NCI-H2171 treated with DMSO at 0.1 percent for 48 hours (cell line): Measurements from ENCODE around the gene SCGB1C2.
"Not testable (repeated sequence)": the region's sequence is repeated elsewhere in the genome, so short reads cannot be mapped to it uniquely, and the experiment has no call there.

Experiments used
- DNase-seq: peaks from one replicate; lab custom pipeline; 2025; lab: John Stamatoyannopoulos, UW

The SCGB1C2 gene

GRCh38 chr17:137166-137807 lies at the start of gene SCGB1C2:
SCGB1C2 (plus strand) TSS chr17:137569; CDS start chr17:137591, 22 bp downstream.
- not testable (repeated sequence) for DNase-seq

GRCh38 chr17:113111-113510 lies 24.3 kb upstream of the SCGB1C2 start:
- not testable (repeated sequence) for DNase-seq

- DNase-seq: not testable (repeated sequence)
These were observed 18.9 kb upstream of the SCGB1C2 start for GRCh38 chr17:118339-118917.

DNA sequence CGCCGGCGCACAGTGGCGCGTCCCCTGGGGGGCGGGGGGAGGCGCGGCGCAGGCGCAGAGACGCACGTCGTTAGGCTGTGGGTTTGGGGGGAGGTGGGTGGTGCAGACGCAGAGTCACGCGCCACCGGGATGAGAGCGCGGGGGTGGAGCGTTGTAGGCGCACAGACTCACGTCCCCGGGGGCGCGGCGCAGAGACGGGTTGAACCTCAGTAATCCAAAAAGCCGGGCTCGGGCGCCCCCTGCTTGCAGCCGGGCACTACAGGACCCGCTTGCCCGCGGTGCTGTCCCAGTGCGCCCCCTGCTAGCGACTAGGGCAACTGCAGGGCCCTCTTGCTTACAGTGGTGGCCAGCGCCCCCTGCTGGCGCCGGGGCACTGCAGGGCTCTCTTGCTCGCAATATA lies 3.4 kb upstream of the SCGB1C2 start:
- not testable (repeated sequence) for DNase-seq

GRCh38 chr17:134332-134785 lies 3.0 kb upstream of the SCGB1C2 start:
- not testable (repeated sequence) for DNase-seq

GRCh38 chr17:135022-135421 lies 2.3 kb upstream of the SCGB1C2 start:
- not testable (repeated sequence) for DNase-seq

DNA sequence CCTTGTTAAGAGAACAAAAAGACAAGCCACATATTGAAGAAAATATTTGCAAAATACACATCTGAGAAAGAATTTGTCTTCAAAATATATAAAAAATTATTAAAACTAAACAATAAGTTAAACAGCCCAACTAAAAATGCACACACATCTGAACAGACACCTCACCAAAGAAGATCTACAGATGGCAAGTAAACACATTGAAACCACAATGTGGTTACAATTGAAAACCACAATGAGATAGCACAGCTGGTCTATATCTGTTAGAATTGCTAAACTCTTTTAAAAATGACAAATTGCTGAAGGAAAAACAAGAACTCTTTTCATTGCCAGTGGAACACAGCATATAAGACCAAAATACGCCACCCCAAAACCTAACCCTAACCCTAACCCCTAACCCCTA lies 1.5 kb upstream of the SCGB1C2 start:
- DNase-seq: not testable (repeated sequence)

DNA sequence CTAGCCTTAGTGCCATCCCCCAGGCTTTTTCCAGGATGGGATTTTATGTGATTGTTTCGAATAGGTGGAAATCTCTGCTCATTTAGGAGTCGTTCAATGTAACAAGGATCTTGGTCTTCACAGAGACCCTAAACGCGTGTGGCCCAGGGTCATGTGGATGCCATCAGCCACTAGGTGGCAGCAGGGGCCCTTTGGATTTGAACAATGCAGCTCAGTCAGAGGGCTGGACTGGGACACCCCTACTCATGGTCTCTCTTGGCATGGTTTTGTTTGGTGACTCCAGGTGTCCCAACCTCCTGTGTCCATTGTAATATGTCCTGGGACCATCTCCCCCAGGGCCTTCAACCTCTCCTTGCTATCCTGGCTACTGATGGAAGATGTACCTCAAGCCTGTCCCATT lies 838 bp upstream of the SCGB1C2 start:
- DNase-seq: not testable (repeated sequence)

DNA sequence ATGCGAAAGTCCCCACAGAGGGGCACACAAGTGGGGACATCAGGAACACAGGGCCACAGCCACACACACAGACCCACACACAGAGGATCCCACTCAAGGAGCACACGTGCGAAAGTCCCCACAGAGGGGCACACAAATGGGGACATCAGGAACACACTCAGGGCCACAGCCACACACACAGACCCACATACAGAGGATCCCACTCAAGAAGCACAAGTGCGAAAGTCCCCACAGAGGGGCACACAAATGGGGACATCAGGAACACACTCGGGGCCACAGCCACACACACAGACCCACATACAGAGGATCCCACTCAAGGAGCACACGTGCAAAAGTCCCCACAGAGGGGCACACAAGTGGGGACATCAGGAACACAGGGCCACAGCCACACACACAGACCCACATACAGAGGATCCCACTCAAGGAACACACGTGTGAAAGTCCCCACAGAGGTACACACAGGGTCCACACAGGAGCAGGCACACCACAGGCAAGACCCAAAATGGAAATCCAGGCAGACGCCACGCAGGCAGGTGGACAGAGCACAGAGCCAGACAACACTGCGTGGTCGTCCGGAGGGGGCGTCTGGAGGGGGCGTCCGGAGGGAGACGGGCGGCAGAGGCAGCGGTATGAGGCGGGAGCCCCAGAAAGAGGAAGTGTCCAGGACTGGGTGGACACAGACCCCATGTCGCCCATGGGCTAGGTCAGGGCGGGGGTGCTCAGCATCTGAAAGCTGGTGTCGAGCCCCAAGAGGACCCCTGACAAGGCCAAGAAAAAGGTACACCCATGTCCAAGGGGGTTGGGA lies 2.2 kb downstream of the SCGB1C2 start:
- not testable (repeated sequence) for DNase-seq

DNA sequence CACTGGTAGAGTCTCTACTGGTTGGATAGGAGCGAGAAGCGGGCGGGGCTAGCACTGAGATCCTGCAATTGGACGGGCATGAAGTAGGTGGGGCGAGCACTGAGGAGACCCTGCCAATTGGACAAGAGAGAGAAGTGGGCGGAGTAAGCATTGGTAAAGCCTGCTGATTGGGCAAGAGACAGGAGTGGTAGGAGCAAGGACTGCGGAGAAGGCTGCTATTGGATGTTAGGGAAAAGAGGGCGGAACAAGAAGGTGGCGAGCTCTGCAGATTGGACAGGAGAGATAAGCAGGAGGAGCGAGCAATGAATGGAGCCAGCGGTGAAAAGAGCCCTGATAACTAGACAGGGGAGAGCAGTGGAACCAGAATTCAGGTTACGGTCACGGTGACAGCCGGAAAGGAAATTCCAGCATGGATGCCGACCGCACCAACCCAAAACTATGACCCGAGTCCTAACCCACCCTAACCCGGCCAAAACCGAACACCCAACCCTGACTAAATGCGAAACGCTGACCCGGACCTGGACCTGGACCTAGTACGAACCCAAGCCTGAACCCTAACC lies 4.8 kb downstream of the SCGB1C2 start:
- peak; percentile 73 for DNase-seq

GRCh38 chr17:142876-143784 lies 5.8 kb downstream of the SCGB1C2 start:
- no peak for DNase-seq

DNA sequence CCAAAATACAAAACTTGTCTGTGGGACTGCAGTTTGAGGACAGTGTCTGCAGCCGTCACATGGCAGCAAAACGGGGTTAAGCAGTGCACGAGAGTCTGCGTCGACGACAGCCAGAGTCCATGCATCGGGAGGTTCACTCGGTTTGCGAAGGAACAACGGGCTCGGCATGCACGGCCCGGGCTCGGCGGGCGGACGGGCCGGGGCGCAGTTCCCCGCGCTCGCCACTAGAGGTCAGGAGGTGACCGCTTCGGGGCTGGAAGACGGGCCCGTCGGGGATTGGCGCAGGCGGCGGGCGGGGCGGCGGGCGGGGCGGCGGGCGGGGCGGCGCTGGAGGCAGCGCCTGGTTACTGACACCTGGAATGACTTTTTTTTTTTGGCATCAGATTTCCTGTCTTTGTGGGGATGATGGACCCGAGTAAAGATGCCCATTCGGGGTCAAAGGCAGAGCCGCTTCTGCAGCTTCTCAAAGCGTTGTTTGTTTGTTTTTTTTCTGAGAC lies 6.5 kb downstream of the SCGB1C2 start:
- DNase-seq: peak; percentile 81

DNA sequence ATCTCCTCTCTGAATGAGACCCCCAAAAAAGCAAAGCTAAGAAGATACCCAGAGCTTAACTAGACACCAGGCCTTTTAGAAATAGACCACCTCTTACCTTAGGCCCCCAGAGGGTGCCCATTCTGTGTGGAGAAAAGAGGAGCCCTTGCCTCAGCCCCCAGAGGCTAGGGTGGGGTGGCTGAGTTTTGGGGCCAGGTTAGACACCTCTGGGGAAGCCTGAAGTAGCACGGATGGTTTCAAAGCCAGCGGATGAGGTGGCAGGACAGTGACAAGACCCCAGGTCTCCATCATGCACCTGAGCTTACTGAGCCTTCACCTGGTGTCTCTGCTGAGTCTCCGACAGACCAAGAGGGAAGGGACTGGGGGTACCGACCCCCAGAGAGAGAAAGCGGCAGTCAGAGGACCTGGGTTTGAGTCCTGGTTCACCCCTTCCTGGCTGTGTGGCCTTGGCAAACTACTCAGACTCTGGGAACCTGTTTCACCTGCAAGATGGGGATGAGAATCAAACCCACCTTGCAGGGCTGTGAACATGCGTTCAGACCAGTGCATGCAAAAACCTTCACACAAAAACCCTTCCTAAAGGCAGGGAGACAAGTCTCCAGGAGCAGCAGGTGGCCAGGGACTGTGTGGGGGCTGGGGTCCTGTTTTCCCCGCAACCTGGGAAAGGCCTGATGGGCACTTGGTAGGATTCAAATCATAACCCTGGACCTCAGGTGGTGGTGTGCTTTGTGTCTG lies 7.7 kb downstream of the SCGB1C2 start:
- DNase-seq: no peak

DNA sequence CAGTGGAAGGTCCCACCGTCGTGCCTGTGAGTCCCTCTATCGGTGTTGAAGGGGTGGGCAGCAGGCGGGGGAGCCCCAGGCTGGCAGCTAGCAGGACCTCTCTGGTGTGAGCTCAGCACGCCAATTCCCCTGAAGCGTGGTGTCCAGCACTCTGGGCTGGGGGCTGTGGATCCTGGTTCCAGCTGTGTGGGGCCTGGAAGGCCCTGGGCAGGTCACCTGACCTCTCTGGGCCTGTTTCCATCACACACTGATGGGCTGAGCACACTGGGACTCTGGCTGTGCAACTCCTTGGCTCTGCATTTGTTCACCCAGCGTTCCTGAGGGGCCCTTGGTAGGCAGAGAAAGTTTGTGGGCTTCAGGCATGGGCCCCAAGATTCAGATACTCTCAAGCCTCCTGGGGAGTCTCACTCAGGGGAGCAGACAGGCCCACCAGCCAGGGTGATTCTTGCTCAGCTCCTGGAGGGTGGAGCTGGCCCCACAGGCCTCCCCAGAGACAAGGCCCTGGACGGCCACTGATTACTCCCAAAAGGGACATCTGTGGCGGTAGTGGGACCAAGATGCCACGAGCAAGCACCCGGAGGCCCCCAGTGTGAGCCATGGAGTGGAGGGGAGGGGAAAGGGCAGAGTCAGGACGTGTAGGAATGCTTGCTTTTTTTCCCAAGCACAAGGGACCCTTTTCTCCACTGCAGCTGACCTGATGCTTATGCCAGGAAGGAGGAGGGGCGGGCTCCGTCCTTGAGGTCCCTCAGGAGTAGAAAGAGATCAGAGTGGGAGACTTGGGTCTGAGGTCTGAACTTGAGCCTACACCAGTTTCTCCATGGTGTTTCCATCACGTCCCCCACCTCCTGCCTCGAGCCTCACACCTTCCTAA lies 8.5 kb downstream of the SCGB1C2 start:
- no peak for DNase-seq

DNA sequence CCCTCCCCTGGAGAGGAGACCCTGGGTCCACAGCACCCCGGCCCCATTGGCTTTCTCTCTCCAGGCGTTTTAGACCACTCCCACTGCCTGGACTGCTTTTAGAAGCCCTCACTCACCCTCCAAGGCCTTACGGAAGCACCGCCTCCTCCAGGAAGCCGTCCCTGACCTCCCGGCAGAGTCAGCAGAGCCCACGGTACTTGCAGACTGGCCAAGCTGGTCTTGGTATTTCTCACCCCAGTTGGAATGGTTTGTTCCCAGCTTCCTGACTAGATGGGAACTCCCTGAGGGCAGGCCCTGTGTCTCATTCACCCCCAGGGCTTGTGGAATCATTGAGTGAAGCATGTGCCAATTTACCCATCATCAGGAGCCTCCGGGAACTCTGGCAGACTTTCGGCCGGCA lies 9.2 kb downstream of the SCGB1C2 start:
- no peak for DNase-seq

DNA sequence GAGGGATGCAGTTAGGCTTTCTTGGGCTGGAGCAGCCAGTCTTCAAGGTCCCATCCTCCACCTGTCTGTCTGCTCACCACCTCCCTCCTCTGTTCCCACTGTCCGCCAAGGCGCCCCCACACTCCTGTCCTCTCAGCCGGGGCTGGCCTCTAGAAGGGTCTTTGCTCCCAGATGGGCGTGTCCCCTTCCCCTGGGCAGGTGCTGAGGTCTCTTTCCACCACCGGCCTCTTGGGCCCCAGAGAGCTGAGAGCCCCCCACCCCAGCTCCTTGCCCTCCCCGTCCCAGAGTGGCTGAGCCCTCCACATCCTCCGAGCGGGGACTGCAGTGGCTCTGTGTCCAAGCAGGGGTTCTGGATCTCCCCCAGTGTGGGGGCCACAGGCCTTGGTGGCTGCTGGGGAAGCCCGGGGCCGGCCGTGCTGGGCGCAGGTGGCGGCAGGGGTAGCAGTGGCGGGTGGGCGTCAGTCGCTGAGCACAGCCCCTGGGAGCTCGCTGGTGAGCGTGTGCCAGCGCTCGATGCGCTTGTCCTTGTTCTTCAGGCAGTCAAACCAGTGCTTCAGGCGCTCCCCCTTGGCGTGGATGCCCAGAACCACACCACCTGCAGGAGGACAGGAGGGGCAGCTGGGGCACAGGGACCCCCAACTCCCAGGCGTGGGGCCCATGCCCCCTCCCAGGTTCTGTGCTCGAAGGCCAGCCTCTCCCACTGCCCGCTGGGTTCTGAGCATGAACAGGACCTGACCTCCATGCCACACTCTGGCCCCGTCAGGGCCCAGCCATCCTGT lies 9.8 kb downstream of the SCGB1C2 start:
- no peak for DNase-seq

- no peak for DNase-seq
These were observed 10.7 kb downstream of the SCGB1C2 start for GRCh38 chr17:147796-148740.

- no peak for DNase-seq
These were observed 11.4 kb downstream of the SCGB1C2 start for GRCh38 chr17:148757-149156.
